ENCODE data around the gene ZNF45. TPM values are rescaled to one million over a fixed set of nuclear protein-coding genes. Genes with fewer than 3 reads are reported as not detected.

The ZNF45 gene
- polyA plus RNA-seq, 3 donors: 2.1 to 6.3 (median 6.0) TPM

GRCh38 chr19:43906774-43907173 is 28.3 kb downstream of the ZNF45 start:
- Histone ChIP-seq H3K4me1 (ENCODE audit: control insufficient read depth in 1 of 2, insufficient read depth in 2 of 2, low read length in 2 of 2) (peaks cover 5% of the 10 kb centered on the region in 2 donors), H3K4me2 (replicated peaks; ENCODE audit: extremely low read depth, low read length, poor library complexity, severe bottlenecking) (no peak overlapping the region), H3K79me2 (ENCODE audit: insufficient read depth, low read length) (no peaks in the 10 kb centered on the region), H3K36me3 (replicated peaks in 1 of 2; ENCODE audit: control insufficient read depth in 1 of 2, insufficient read depth in 2 of 2, low read length in 2 of 2) (no peaks in the 10 kb centered on the region), H3K27ac (ENCODE audit: low read depth in 1 of 2, low read length in 2 of 2) (no peak overlapping the region), H4K20me1 (ENCODE audit: insufficient read depth, low read length) (no peaks in the 10 kb centered on the region), H3K4me3 (replicated peaks in 1 of 3; ENCODE audit: low read depth in 2 of 3, low read length in 3 of 3) (no peak overlapping the region), H3K9me3 (replicated peaks in 1 of 2; ENCODE audit: control insufficient read depth in 1 of 2, insufficient read depth in 1 of 2, low read length in 2 of 2) (peaks cover 47 to 93% of the 10 kb centered on the region in 2 donors), H3K9ac (ENCODE audit: insufficient read depth, low read length, poor library complexity, severe bottlenecking) (no peak overlapping the region), H3K27me3 (ENCODE audit: control insufficient read depth in 2 of 2, insufficient read depth in 2 of 2, low read length in 2 of 2) (no peaks in the 10 kb centered on the region), H2AFZ (ENCODE audit: insufficient read depth, low read depth, low read length, poor library complexity, severe bottlenecking) (no peak overlapping the region)
- H3K36me3 Mint-ChIP-seq: peaks cover 2 to 8% of the 10 kb centered on the region in 2 donors
- intact Hi-C loops (cut with micrococcal nuclease): no loop called here
- TF ChIP-seq CTCF (IDR thresholded peaks at IDR 0.05): no peak
- H3K27ac Mint-ChIP-seq: no peak overlapping the region
- H3K4me1 Mint-ChIP-seq: peaks cover 6% of the 10 kb centered on the region
- peaks cover 0 to 2% (median 1%) of the 10 kb centered on the region in 3 donors for H3K27me3 Mint-ChIP-seq (ENCODE audit: low read depth in 3 of 3)
- no CpG with 5 or more reads among the region's 2 CpGs for WGBS (ENCODE audit: insufficient coverage)
- no peak for DNase-seq
- H3K4me3 Mint-ChIP-seq: no peak overlapping the region
- H3K9me3 Mint-ChIP-seq: peaks cover 52 to 89% (median 73%) of the 10 kb centered on the region in 7 donors

GRCh38 chr19:43905897-43906296 is 29.2 kb downstream of the ZNF45 start:
- TF ChIP-seq CTCF (IDR thresholded peaks at IDR 0.05): no peak
- no CpG with 5 or more reads among the region's 5 CpGs for WGBS (ENCODE audit: insufficient coverage)
- Mint-ChIP-seq H3K9me3 (peaks cover 55 to 91% (median 74%) of the 10 kb centered on the region in 7 donors), H3K4me1 (peaks cover 15% of the 10 kb centered on the region), H3K27ac (no peak overlapping the region), H3K36me3 (peaks cover 2 to 14% of the 10 kb centered on the region in 2 donors), H3K4me3 (no peak overlapping the region), H3K27me3 (ENCODE audit: low read depth in 3 of 3) (peaks cover 0 to 2% (median 1%) of the 10 kb centered on the region in 3 donors)
- no peaks in the 10 kb centered on the region for H3K36me3 ChIP-seq (replicated peaks in 1 of 2; ENCODE audit: control insufficient read depth in 1 of 2, insufficient read depth in 2 of 2, low read length in 2 of 2)
- no peaks in the 10 kb centered on the region for H3K27me3 ChIP-seq (ENCODE audit: control insufficient read depth in 2 of 2, insufficient read depth in 2 of 2, low read length in 2 of 2)
- peaks cover 50 to 89% of the 10 kb centered on the region in 2 donors for H3K9me3 ChIP-seq (replicated peaks in 1 of 2; ENCODE audit: control insufficient read depth in 1 of 2, insufficient read depth in 1 of 2, low read length in 2 of 2)
- H3K79me2 ChIP-seq (ENCODE audit: insufficient read depth, low read length): no peaks in the 10 kb centered on the region
- no peak overlapping the region for H3K27ac ChIP-seq (ENCODE audit: low read depth in 1 of 2, low read length in 2 of 2)
- no peak for DNase-seq
- H2AFZ ChIP-seq (ENCODE audit: insufficient read depth, low read depth, low read length, poor library complexity, severe bottlenecking): no peak overlapping the region
- H4K20me1 ChIP-seq (ENCODE audit: insufficient read depth, low read length): no peaks in the 10 kb centered on the region
- H3K4me2 ChIP-seq (replicated peaks; ENCODE audit: extremely low read depth, low read length, poor library complexity, severe bottlenecking): no peak overlapping the region
- peaks cover 12 to 13% of the 10 kb centered on the region in 2 donors for H3K4me1 ChIP-seq (ENCODE audit: control insufficient read depth in 1 of 2, insufficient read depth in 2 of 2, low read length in 2 of 2)
- H3K4me3 ChIP-seq (replicated peaks in 1 of 3; ENCODE audit: low read depth in 2 of 3, low read length in 3 of 3): no peak overlapping the region
- H3K9ac ChIP-seq (ENCODE audit: insufficient read depth, low read length, poor library complexity, severe bottlenecking): no peak overlapping the region
- intact Hi-C loops (cut with micrococcal nuclease): no loop called here

Data from CD14-positive monocyte (primary cell).